Prostate gland (tissue), 2 donors: ENCODE data around the gene BMPER.

Source experiments
- POLR2A ChIP-seq: fragments of 450-650 bp; IDR thresholded peaks from one replicate; pipeline ENCODE4 v1.6.1; 2016; ENCODE audit warnings: antibody characterized with exemption, mild to moderate bottlenecking
- TF ChIP-seq, protein P1 (sequence below), 4 experiments: fragments of 200-600 bp in 2 of 4; fragments of 450-650 bp in 2 of 4; sonication (generic) in 2 of 4; IDR thresholded peaks; 1 replicate in 3 of 4; 2 replicates in 1 of 4; pipeline ENCODE4 v1.5.1; 2016 to 2019; ENCODE audit warnings: antibody characterized with exemption in 4 of 4, mild to moderate bottlenecking in 2 of 4, moderate library complexity in 2 of 4

DNA sequence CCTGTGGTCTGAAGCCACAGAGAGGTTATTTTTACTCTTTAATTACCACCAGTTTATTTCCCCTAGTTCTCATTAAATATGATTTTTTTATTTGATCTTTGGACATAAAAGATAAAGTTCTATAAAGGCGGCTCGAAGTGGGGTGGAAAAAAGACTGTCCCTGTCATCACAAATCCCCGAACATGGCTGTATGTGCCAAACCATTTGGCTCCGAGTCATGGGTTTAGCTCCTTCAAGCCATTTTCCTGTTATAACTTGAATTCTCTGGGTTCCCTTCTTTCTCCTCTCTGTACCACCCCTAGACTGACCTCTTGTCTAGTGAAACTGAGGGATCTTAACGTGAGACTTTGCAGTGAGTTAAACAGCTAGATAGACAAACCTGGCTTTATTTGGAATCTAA, 181.6 kb downstream of the BMPER start:
- TF ChIP-seq, protein P1, sequence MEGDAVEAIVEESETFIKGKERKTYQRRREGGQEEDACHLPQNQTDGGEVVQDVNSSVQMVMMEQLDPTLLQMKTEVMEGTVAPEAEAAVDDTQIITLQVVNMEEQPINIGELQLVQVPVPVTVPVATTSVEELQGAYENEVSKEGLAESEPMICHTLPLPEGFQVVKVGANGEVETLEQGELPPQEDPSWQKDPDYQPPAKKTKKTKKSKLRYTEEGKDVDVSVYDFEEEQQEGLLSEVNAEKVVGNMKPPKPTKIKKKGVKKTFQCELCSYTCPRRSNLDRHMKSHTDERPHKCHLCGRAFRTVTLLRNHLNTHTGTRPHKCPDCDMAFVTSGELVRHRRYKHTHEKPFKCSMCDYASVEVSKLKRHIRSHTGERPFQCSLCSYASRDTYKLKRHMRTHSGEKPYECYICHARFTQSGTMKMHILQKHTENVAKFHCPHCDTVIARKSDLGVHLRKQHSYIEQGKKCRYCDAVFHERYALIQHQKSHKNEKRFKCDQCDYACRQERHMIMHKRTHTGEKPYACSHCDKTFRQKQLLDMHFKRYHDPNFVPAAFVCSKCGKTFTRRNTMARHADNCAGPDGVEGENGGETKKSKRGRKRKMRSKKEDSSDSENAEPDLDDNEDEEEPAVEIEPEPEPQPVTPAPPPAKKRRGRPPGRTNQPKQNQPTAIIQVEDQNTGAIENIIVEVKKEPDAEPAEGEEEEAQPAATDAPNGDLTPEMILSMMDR (IDR thresholded peaks at IDR 0.05) = no peak
- TF ChIP-seq POLR2A = no peak
